GM23338 (cell line): ENCODE results near the gene UBALD1. TPM values are rescaled to one million over a fixed set of nuclear protein-coding genes. Genes with fewer than 3 reads are reported as not detected.

Source experiments
- ATAC-seq: fragments of 200-7000 bp; cut with Tn5 transposase; 3 replicates; pipeline ENCODE4 v1.9.1; 2020
- DNase-seq: peaks from one replicate; pipeline ENCODE4 v3.0.0-alpha.2; 2015; ENCODE audit warnings: low spot score
- H2AFZ ChIP-seq: fragments of 200-600 bp; sonication (generic); 2 replicates; pipeline ENCODE4 v1.8.0; 2016; ENCODE audit warnings: antibody characterized with exemption, mild to moderate bottlenecking, moderate library complexity
- H3F3A ChIP-seq: fragments of 200-600 bp; sonication (generic); replicated peaks from 2 replicates; pipeline ENCODE4 v1.8.0; 2017; ENCODE audit warnings: antibody characterized with exemption, mixed run types, low read depth
- H3K27ac ChIP-seq: fragments of 200-600 bp; sonication (generic); 2 replicates; pipeline ENCODE4 v1.6.1; 2016; ENCODE audit warnings: low read depth
- H3K27me3 ChIP-seq: fragments of 200-600 bp; sonication (generic); 2 replicates; pipeline ENCODE4 v1.8.0; 2016; ENCODE audit warnings: mild to moderate bottlenecking, mixed run types, moderate library complexity; ENCODE audit not compliant: insufficient read depth
- H3K36me3 ChIP-seq: fragments of 200-600 bp; sonication (generic); 2 replicates; pipeline ENCODE4 v1.8.0; 2016; ENCODE audit warnings: mild to moderate bottlenecking; ENCODE audit not compliant: insufficient read depth
- H3K4me1 ChIP-seq: fragments of 200-600 bp; sonication (generic); 2 replicates; pipeline ENCODE4 v1.8.0; 2016; ENCODE audit warnings: mild to moderate bottlenecking, moderate library complexity; ENCODE audit not compliant: insufficient read depth
- H3K4me2 ChIP-seq: fragments of 200-600 bp; sonication (generic); 2 replicates; pipeline ENCODE4 v1.7.1; 2017; ENCODE audit warnings: mixed run types
- H3K4me3 ChIP-seq: fragments of 200-600 bp; sonication (generic); 2 replicates; pipeline ENCODE4 v1.6.1; 2016; ENCODE audit warnings: mixed run types
- H3K79me2 ChIP-seq: fragments of 200-600 bp; sonication (generic); replicated peaks from 2 replicates; pipeline ENCODE4 v1.8.0; 2017; ENCODE audit warnings: mild to moderate bottlenecking; ENCODE audit not compliant: insufficient read depth
- H3K9me2 ChIP-seq: fragments of 200-600 bp; sonication (generic); 2 replicates; pipeline ENCODE4 v1.8.0; 2017; ENCODE audit not compliant: insufficient read depth
- H4K20me1 ChIP-seq: fragments of 200-600 bp; sonication (generic); replicated peaks from 2 replicates; pipeline ENCODE4 v1.8.0; 2017; ENCODE audit warnings: mild to moderate bottlenecking; ENCODE audit not compliant: insufficient read depth
- H3K27ac Mint-ChIP-seq: 2 replicates; pipeline ENCODE4 v1.8.0; 2020; ENCODE audit warnings: inconsistent platforms, mild to moderate bottlenecking, moderate library complexity, mixed read lengths
- H3K27me3 Mint-ChIP-seq: 3 replicates; pipeline ENCODE4 v1.8.0; 2022; ENCODE audit warnings: low read depth, mild to moderate bottlenecking, moderate library complexity, mixed read lengths, inconsistent platforms; ENCODE audit not compliant: insufficient read depth, poor library complexity
- H3K36me3 Mint-ChIP-seq: 3 replicates; pipeline ENCODE4 v1.8.0; 2021; ENCODE audit warnings: low read depth, mild to moderate bottlenecking, inconsistent platforms, moderate library complexity, mixed read lengths
- H3K4me1 Mint-ChIP-seq: 3 replicates; pipeline ENCODE4 v1.8.0; 2020; ENCODE audit warnings: mild to moderate bottlenecking, inconsistent platforms, mixed read lengths
- H3K4me3 Mint-ChIP-seq: 3 replicates; pipeline ENCODE4 v1.8.0; 2021; ENCODE audit warnings: moderate library complexity, mild to moderate bottlenecking, inconsistent platforms, mixed read lengths
- H3K9me3 Mint-ChIP-seq: 3 replicates; pipeline ENCODE4 v1.8.0; 2020; ENCODE audit warnings: moderate library complexity, mild to moderate bottlenecking, inconsistent platforms, mixed read lengths
- CTCF ChIP-seq, 2 experiments: fragments of 200-600 bp in 1 of 2; sonication (generic) in 1 of 2; conservative IDR thresholded peaks; 2 replicates each; pipeline versions ENCODE4 v1.5.1 to v1.6.1; 2016 to 2017; ENCODE audit warnings: antibody characterized with exemption in 2 of 2, low read depth in 2 of 2, mild to moderate bottlenecking in 2 of 2, moderate library complexity in 1 of 2
- ETS1 ChIP-seq: IDR thresholded peaks from 2 replicates; pipeline ENCODE4 v1.6.1; 2016; ENCODE audit warnings: antibody characterized with exemption
- EZH2phosphoT487 ChIP-seq: fragments of 200-600 bp; sonication (generic); IDR thresholded peaks from one replicate; pipeline ENCODE4 v1.8.1; 2018; ENCODE audit warnings: antibody characterized with exemption; ENCODE audit not compliant: unreplicated experiment
- REST ChIP-seq: IDR thresholded peaks from one replicate; pipeline ENCODE4 v1.6.1; 2018; ENCODE audit warnings: antibody characterized with exemption; ENCODE audit not compliant: unreplicated experiment
- ZNF331 ChIP-seq: fragments of 250-450 bp; sonication (Bioruptor Pico); IDR thresholded peaks from 2 replicates; pipeline ENCODE4 v1.5.0; 2020; ENCODE audit warnings: low read depth, mild to moderate bottlenecking, moderate library complexity
- ZNF462 ChIP-seq: fragments of 250-450 bp; sonication (Bioruptor Pico); IDR thresholded peaks from 2 replicates; pipeline ENCODE4 v1.5.0; 2020; ENCODE audit warnings: mild to moderate bottlenecking, moderate library complexity
- polyA plus RNA-seq: library from polyadenylated mRNA; unstranded; fragments of >200 nt; fragmentation: Nextera tagmentation; extraction: Ambion mirVana; gene quantifications from 2 replicates; pipeline ENCODE4 v1.2.1, GENCODE V29; 2016
- total RNA-seq: library from RNA; depleted of rRNA; stranded (reverse); fragments of >200 nt; shearing (Covaris generic); gene quantifications from 2 replicates; pipeline ENCODE4 v1.2.3, GENCODE V29; 2014

The UBALD1 gene
- total and polyA plus RNA-seq, 2 experiments from 2014 or later, result 20.7 to 32.8 TPM

- DNase-seq (no peak), ATAC-seq (no peak)
- Mint-ChIP-seq H3K4me3 (peak overlapping the region; percentile 99), H3K27ac (no peak overlapping the region), H3K27me3 (peaks cover 20% of the 10 kb centered on the region), H3K36me3 (0 out of 3 replicates have a peak, but pooled peaks cover 5% of the 10 kb centered on the region), H3K9me3 (no peaks in the 10 kb centered on the region), H3K4me1 (peaks cover 20% of the 10 kb centered on the region)
- Histone ChIP-seq H3K4me3 (peak overlapping the region; percentile 95; the same call in 1 of the 2 replicates), H3K9me2 (no peaks in the 10 kb centered on the region), H4K20me1 (peaks cover 13% of the 10 kb centered on the region), H3K4me2 (peak overlapping the region; percentile 98), H3K27me3 (no peaks in the 10 kb centered on the region), H3K27ac (no peak overlapping the region), H3K79me2 (peaks cover 62% of the 10 kb centered on the region), H2AFZ (no peak overlapping the region), H3K36me3 (peaks cover 4% of the 10 kb centered on the region; the same call in 1 of the 2 replicates), H3F3A (peaks cover 16% of the 10 kb centered on the region; the same call in 1 of the 2 replicates), H3K4me1 (0 out of 2 replicates have a peak, but pooled peaks cover 7% of the 10 kb centered on the region)
- TF ChIP-seq REST (no peak), ZNF331 (CRISPR knock-in tag) (no peak), ZNF462 (CRISPR knock-in tag) (no peak), CTCF (conservative IDR thresholded peaks at IDR 0.05; ENCODE audit: low read depth in 2 of 2) (no peak), ETS1 (no peak), EZH2phosphoT487 (no peak)
Measured at GRCh38 chr16:4626396-4626795, 11.7 kb upstream of the UBALD1 start.
